ENCODE results near the gene ZC3H10. TPM values are rescaled to one million over a fixed set of nuclear protein-coding genes. Genes with fewer than 3 reads are reported as not detected.

ZC3H10 gene
- total RNA-seq, 1 experiment from 2014 or later: 11.8 TPM

- Histone ChIP-seq H3K27ac (ENCODE audit: low read depth, low read length, poor library complexity, severe bottlenecking) (no peak overlapping the region), H3K4me3 (ENCODE audit: low read depth, low read length, poor library complexity, severe bottlenecking) (no peak overlapping the region), H3K9me3 (ENCODE audit: low read depth, low read length, poor library complexity, severe bottlenecking) (no peaks in the 10 kb centered on the region), H3K4me1 (ENCODE audit: insufficient read depth, low read length, poor library complexity, severe bottlenecking) (no peaks in the 10 kb centered on the region), H3K36me3 (ENCODE audit: insufficient read depth, low read length, poor library complexity, severe bottlenecking) (no peaks in the 10 kb centered on the region), H3K27me3 (replicated peaks; ENCODE audit: insufficient read depth, low read depth, low read length, poor library complexity) (no peaks in the 10 kb centered on the region)
- no TSS peak for BruUV-seq (replicated peaks)
- DNase-seq (ENCODE audit: low spot score): no peak
- ChIA-PET CTCF (no interaction called here), POLR2A (ENCODE audit: low non-redundant PET) (no interaction called here)
- TF ChIP-seq EZH2 (IDR thresholded peaks at IDR 0.05; ENCODE audit: borderline replicate concordance, low read depth, low read length, poor library complexity, severe bottlenecking): no peak
- no peak for TF ChIP-seq CTCF (conservative IDR thresholded peaks at IDR 0.05; ENCODE audit: low read depth, low read length)
- intact Hi-C loops (cut with micrococcal nuclease; ENCODE audit: unreplicated experiment): no loop called here
Measured at GRCh38 chr12:56082967-56083366, 35.1 kb upstream of the ZC3H10 start.

GRCh38 chr12:56084958-56085543, 33.0 kb upstream of the ZC3H10 start:
- intact Hi-C loops (cut with micrococcal nuclease; ENCODE audit: unreplicated experiment): no loop called here
- Histone ChIP-seq H3K27ac (ENCODE audit: low read depth, low read length, poor library complexity, severe bottlenecking) (no peak overlapping the region), H3K9me3 (ENCODE audit: low read depth, low read length, poor library complexity, severe bottlenecking) (no peaks in the 10 kb centered on the region), H3K4me3 (ENCODE audit: low read depth, low read length, poor library complexity, severe bottlenecking) (no peak overlapping the region), H3K27me3 (replicated peaks; ENCODE audit: insufficient read depth, low read depth, low read length, poor library complexity) (no peaks in the 10 kb centered on the region), H3K4me1 (ENCODE audit: insufficient read depth, low read length, poor library complexity, severe bottlenecking) (no peaks in the 10 kb centered on the region), H3K36me3 (ENCODE audit: insufficient read depth, low read length, poor library complexity, severe bottlenecking) (no peaks in the 10 kb centered on the region)
- TF ChIP-seq EZH2 (IDR thresholded peaks at IDR 0.05; ENCODE audit: borderline replicate concordance, low read depth, low read length, poor library complexity, severe bottlenecking) (no peak), CTCF (conservative IDR thresholded peaks at IDR 0.05; ENCODE audit: low read depth, low read length) (peak; percentile 72)
- no TSS peak for BruUV-seq (replicated peaks)
- peak; percentile 54 for DNase-seq (ENCODE audit: low spot score)
- ChIA-PET POLR2A (ENCODE audit: low non-redundant PET) (no interaction called here), CTCF (interaction anchor here (0.5 to 1.5 kb wide), 6 partner anchors 11 to 410 kb away, joined by 4 to 6 read pairs (median 5); partner anchors contain the start of gene PA2G4)

- ChIA-PET CTCF (interaction anchor here (1.1 to 1.5 kb wide), 2 partner anchors 13 to 18 kb away, joined by 5 read pairs; partner anchors contain the start of gene PA2G4), POLR2A (ENCODE audit: low non-redundant PET) (no interaction called here)
- no peaks in the 10 kb centered on the region for H3K36me3 ChIP-seq (ENCODE audit: insufficient read depth, low read length, poor library complexity, severe bottlenecking)
- no peak overlapping the region for H3K27ac ChIP-seq (ENCODE audit: low read depth, low read length, poor library complexity, severe bottlenecking)
- intact Hi-C loops (cut with micrococcal nuclease; ENCODE audit: unreplicated experiment): no loop called here
- H3K4me3 ChIP-seq (ENCODE audit: low read depth, low read length, poor library complexity, severe bottlenecking): no peak overlapping the region
- H3K9me3 ChIP-seq (ENCODE audit: low read depth, low read length, poor library complexity, severe bottlenecking): no peaks in the 10 kb centered on the region
- TF ChIP-seq EZH2 (IDR thresholded peaks at IDR 0.05; ENCODE audit: borderline replicate concordance, low read depth, low read length, poor library complexity, severe bottlenecking): no peak
- no peak for TF ChIP-seq CTCF (conservative IDR thresholded peaks at IDR 0.05; ENCODE audit: low read depth, low read length)
- no TSS peak for BruUV-seq (replicated peaks)
- no peak for DNase-seq (ENCODE audit: low spot score)
- no peaks in the 10 kb centered on the region for H3K27me3 ChIP-seq (replicated peaks; ENCODE audit: insufficient read depth, low read depth, low read length, poor library complexity)
- no peaks in the 10 kb centered on the region for H3K4me1 ChIP-seq (ENCODE audit: insufficient read depth, low read length, poor library complexity, severe bottlenecking)
Measured at GRCh38 chr12:56086096-56086495, 32.0 kb upstream of the ZC3H10 start.

Data from A673 (cell line).